GM19438 (cell line): ENCODE data around the gene IL3.

ENCODE experiments used
- ATAC-seq: cut with Tn5 transposase; IDR thresholded peaks from one replicate; pipeline ENCODE4 v1.9.1; 2021; ENCODE audit warnings: low read depth; ENCODE audit not compliant: unreplicated experiment

The IL3 gene

GRCh38 chr5:132071338-132071707 is 10.9 kb downstream of the IL3 start:
- ATAC-seq, result no peak

GRCh38 chr5:132072070-132072469 is 11.6 kb downstream of the IL3 start:
- no peak for ATAC-seq

- ATAC-seq, result no peak
Measured at GRCh38 chr5:132072528-132072927, 12.1 kb downstream of the IL3 start.

GRCh38 chr5:132073231-132074013 is 13.0 kb downstream of the IL3 start, which contains the start of gene CSF2:
TSS of gene CSF2 (plus strand) at chr5:132073789. CDS start at chr5:132073824, 35 bp downstream.
- ATAC-seq, result no peak

- ATAC-seq, result no peak
Measured at GRCh38 chr5:132074091-132074771, 13.8 kb downstream of the IL3 start.

GRCh38 chr5:132074772-132075718 is 14.6 kb downstream of the IL3 start:
- ATAC-seq, result no peak

- ATAC-seq, result no peak
Measured at GRCh38 chr5:132075719-132076077, 15.2 kb downstream of the IL3 start.

- no peak for ATAC-seq
Measured at GRCh38 chr5:132076202-132076830, 15.9 kb downstream of the IL3 start.

- no peak for ATAC-seq
Measured at GRCh38 chr5:132076983-132077382, 16.5 kb downstream of the IL3 start.

GRCh38 chr5:132079081-132079480 is 18.6 kb downstream of the IL3 start:
- no peak for ATAC-seq

- no peak for ATAC-seq
Measured at GRCh38 chr5:132079619-132080018, 19.2 kb downstream of the IL3 start.

- ATAC-seq, result no peak
Measured at GRCh38 chr5:132080595-132080994, 20.1 kb downstream of the IL3 start.

- no peak for ATAC-seq
Measured at GRCh38 chr5:132081458-132081857, 21.0 kb downstream of the IL3 start.

GRCh38 chr5:132082329-132083023 is 22.0 kb downstream of the IL3 start:
- ATAC-seq, result no peak

GRCh38 chr5:132083071-132083678 is 22.7 kb downstream of the IL3 start:
- ATAC-seq, result no peak

GRCh38 chr5:132085686-132086085 is 25.2 kb downstream of the IL3 start:
- no peak for ATAC-seq

GRCh38 chr5:132086277-132086794 is 25.9 kb downstream of the IL3 start:
- ATAC-seq, result no peak

- no peak for ATAC-seq
Measured at GRCh38 chr5:132087176-132087575, 26.7 kb downstream of the IL3 start.

GRCh38 chr5:132087661-132088060 is 27.2 kb downstream of the IL3 start:
- no peak for ATAC-seq
